Measurements from ENCODE around the gene SZT2. TPM values are rescaled to one million over a fixed set of nuclear protein-coding genes. Genes with fewer than 3 reads are reported as not detected.

SZT2 gene
- total RNA-seq, 1 experiment from 2014 or later, result 14.4 TPM

DNA sequence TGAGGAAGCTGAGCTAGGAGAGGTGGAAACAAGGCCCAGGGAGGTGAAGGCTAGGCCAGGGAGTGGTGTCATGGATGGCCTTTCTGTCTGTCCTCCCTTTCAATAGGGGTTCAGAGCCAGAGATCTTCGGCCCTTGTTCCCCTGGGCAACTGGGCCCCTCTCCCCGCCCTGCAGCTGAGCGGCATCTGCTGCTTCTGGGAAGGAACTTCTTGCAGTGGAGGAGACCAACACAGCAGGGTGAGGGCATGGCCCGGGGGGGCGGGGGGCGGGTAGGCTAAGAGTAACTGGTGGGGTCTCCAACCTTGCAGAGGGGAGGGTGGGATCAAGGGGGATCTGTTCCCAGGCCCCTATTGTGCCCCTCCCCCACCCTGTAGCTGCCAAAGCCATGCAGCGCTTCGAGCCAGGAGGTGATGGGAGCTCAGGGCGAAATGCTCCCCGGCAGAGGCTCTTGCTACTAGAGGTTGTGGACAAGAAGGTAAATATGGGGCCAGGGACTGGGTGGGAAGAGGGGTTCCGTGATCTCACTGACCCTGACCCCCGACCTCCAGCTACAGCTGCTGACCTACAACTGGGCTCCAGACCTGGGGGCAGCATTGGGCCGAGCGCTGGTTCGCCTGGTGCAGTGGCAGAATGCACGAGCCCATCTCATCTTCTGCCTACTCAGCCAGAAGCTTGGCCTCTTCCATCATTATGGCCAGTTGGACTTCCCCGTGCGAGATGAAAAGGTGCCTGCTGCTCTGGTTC, 52.4 kb downstream of the SZT2 start:
- no peak for DNase-seq (ENCODE audit: low read depth)

GRCh38 chr1:43442756-43443155, 53.1 kb downstream of the SZT2 start:
- DNase-seq (ENCODE audit: low read depth), result no peak

DNA sequence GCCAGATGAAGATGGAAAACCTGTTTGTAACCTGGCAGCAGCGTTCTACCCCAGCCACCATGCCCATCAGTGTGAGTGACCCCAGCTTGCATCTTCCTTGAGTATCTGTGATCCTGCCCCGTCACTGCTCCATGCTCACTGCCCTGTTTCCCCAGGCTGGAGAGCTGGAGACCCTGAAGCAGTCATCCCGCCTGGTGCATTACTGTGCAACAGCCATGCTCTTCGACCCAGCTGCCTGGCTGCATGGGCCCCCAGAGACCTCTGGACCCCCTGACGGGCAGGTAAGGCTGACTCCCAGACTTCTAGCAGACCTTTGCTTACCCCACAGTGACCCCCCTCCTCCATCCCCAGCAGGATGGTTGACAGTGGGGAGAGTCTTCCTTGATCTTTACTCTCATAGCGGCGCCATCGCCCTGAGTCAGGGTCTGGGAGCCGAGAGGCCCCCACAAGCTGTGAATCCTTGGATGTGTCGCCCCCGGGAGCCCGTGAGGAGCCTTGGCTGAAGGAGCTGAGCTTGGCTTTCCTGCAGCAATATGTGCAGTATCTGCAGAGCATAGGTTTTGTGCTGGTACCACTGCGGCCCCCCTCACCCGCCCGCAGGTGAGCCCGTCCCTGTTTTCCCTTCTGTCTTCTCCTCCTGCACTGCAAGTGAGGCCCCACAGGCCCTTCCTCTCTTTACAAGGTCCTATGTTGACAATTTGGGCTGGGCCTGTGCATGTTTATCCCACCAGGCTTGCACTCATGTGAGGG, 53.7 kb downstream of the SZT2 start:
- DNase-seq (ENCODE audit: low read depth), result no peak

DNA sequence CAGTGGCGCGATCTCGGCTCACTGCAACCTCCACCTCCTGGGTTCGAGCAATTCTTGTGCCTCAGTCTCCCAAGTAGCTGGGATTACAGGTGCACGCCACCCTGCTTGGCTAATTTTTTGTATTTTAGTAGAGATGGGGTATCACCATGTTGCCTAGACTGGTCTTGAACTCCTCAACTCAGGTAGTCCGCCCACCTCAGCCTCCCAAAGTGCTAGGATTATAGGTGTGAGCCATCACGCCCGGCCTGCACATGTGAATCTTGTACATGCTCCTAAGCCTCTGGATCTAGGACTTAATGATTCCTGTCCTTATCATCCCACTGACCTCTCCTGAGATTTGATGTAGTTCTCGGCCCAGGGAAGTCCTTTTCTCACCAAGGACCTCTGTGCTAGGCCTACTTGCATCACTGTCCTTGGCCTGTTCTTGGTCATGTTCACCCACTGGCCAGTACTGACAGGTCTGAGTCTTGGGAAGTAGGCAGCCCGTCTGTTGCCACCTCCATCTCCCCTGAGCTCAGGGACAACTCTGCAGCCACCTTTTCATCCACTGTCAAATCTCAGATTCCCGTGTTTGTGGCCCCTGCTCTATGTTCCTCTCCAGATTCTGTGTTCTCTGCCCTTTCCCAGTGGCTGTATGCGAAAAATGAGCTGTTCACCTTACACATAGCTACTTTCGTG, 54.6 kb downstream of the SZT2 start:
- DNase-seq (ENCODE audit: low read depth), result no peak

DNA sequence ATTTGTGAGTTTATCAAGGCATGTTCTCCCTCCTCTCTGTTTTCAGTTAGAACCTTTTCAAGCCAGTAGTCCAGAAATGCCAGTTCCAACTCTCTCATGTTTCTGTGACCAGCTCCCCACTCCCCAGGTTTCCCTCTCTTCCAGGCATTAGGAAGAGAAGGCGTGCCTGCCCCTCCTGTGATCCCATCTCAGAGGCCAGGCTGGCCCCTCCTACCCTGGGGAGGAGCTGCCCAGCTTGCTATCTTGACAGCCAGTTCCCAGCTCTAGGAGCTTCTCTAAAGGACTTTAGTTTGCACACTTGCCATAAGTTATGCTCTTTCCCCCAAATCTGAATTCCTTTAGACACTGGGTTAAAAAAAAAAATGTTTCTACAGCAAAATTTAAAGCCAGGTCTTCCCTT, 55.1 kb downstream of the SZT2 start:
- no peak for DNase-seq (ENCODE audit: low read depth)

DNA sequence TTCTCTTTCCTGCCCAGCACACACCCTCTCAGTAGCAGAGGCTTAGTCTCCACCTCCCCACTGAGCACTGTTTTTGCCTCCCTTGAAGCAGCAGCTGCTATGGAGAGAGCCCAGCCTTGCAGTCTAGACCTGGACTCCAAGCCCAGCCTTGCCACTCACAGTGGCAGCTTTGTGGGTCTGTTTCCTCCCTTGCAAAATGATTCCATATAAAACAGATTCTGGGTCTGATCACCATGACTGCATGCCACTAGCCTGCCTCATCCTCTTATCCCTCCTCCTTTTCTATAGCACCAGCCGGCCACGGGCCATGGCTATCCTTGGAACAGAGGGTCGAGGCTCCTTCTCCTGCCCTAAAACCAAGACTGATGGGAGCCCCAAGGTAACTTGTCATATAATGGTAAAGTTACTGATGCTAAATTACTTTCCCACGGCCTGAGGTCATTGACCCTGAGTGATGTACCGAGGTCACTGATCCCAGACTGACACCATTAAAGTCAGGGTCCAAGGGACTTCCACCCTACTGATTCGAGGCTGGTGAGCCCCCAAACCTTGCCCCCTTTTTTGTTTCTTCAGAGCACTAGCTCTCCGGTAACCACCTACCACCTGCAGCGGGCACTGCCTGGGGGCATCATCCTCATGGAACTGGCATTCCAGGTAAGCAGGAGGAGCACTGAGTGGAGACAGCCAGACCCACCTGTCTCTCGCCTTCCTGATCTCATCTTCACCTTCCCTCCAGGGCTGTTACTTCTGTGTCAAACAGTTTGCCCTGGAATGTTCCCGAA, 56.1 kb downstream of the SZT2 start:
- DNase-seq (ENCODE audit: low read depth), result no peak

- no peak for DNase-seq (ENCODE audit: low read depth)
Measured at GRCh38 chr1:43446388-43446740, 56.7 kb downstream of the SZT2 start.

DNA sequence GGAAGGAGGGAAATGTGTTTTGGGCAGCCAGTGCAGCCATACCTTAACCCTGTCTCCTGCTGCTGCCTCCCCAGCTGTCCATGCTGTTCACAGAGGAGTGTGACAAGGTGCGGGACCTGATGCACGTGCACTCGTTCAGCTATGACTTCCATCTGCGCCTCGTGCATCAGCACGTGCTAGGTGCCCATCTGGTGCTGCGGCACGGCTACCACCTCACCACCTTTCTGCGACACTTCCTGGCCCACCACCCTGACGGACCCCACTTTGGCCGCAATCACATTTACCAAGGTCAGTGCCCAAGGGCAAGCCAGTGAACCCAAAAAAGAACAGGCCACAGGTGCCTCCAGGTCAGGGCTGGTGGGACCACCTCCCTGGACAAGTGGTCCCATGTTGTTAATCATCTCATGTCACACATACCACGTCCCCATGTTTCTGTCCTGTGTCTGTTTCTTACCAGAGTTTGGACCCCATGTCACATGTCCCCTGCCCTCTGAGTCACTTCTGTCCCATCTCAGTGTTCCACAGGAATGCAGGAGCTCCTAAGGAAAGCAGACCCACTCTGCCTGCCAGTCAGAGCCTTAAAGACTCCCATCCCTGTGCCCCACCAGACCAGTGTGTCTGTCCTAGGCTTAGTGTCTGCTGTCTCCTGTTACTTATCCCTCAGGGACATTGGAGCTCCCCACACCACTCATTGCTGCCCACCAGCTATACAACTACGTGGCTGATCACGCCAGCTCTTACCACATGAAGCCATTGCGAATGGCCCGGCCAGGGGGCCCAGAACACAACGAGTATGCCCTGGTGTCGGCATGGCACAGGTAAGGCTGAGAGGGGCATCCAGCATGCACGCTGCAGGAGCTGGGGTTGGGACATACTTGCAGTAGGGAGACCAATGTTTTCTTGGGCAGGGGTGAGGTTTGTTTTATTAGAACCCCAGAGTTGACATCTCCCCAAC, 57.5 kb downstream of the SZT2 start:
- no peak for DNase-seq (ENCODE audit: low read depth)

- DNase-seq (ENCODE audit: low read depth), result no peak
Measured at GRCh38 chr1:43447891-43448708, 58.4 kb downstream of the SZT2 start.

GRCh38 chr1:43448955-43449707, 59.4 kb downstream of the SZT2 start:
- no peak for DNase-seq (ENCODE audit: low read depth)

GRCh38 chr1:43449708-43450069, 60.0 kb downstream of the SZT2 start:
- DNase-seq (ENCODE audit: low read depth), result no peak

DNA sequence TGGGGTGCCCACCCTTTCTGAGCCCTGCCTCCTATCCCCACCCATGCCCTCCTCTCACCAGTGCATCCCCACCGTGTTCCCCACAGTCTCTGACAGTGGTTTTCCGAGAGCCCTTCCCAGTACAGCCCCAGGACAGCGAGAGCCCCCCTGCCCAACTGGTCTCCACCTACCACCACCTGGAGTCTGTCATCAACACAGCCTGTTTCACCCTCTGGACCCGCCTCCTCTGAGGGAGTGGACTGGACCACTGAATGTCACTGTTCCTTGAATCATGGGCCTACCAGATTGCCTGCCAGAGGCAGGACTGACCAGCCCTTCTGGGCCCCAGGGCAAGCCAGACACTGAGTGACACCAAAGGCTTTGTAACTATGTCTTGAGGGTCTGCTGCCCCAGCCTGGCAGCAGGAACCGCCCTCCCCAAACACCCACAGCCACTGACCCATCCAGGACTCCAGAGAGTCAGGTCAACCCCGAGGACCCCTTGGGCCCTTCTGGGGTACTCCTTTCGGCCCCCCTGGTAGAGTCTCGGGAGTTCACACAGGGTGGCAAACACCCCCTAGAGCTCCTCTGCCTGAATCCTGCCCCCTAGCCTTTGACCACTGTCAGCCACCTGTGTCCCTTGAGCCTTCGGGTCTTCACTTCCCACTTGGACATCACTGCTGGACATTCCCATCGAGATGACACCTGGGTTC, 60.7 kb downstream of the SZT2 start:
- DNase-seq (ENCODE audit: low read depth), result no peak

GRCh38 chr1:43451157-43451591, 61.5 kb downstream of the SZT2 start:
- DNase-seq (ENCODE audit: low read depth), result no peak

DNA sequence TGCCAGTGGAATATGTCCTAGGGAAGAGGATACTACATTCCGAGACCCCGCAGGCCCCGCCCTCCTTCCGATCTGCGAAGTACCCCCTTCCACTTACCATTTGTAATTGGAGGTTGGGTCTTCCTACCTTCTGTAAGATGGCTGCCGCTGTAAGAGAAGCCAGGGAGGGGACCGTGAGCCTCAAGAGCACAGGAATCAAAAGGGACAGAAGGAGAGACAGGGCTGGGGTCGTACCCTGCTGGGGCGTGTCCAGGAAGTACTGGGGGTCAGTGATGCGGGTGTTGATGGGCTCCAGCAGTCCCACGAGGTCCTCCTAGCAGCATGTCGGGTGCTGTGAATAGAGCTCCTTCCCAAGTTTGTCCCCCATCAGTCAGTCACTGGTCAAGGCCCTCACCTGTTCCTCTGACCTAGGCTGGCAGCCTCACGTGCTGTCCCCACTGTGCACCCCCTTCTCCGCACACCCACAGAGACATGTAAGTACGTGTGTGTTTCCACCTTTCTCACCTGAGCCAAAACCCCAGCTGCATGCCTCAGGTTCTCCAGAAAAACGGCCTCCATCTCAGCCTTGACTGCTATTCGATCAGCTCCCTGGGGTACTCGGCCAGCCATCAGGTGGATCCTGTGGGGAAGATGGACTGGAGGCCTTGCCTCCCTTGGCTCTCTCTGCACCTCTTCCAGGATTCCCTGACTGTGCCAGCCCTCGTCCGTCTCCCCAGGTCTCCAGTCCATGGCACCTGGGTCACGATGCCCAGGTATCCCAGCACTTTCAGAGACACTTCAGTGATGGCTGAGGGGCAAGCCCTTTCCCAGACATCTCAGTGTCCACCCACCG, 62.2 kb downstream of the SZT2 start:
- no peak for DNase-seq (ENCODE audit: low read depth)

DNA sequence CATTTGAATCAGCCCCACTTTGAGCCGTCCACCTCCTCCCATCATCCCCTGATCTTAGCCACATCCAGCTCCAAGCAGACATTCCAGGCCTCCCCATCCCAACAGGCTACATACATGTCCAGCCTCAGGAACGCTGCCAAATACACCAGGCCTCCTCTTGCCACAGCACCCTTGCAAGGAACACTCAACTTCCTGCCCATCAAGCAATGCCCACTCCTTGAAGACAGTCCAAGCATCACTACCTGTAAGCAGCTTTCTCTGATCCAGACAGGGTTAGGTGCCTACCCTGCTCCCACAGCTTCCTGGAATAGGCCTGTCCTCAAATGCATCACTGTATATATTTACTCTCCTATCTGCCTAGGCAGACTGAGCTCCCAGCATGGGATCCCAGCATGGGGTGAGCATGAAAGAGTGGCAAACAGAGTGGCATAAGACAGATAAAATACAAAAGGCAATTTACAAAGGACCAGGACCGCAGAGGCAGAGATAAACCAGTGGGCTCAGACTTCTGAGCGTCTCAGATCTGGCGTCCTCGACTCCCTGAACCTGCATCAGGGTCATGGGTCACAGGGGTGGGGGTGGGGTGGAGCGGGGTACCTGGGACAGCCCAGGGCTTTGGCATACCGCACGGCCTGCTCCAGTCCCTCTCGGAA, 63.2 kb downstream of the SZT2 start:
- peak; percentile 45 for DNase-seq (ENCODE audit: low read depth)

- DNase-seq (ENCODE audit: low read depth), result peak; percentile 83
Measured at GRCh38 chr1:43453442-43454269, 64.0 kb downstream of the SZT2 start, which contains the start of gene HYI. Gene HYI, minus strand, starts transcription at chr1:43453931. Its CDS starts 138 bp downstream, at chr1:43453793.

All from LHCN-M2 (cell line).